Measurements from ENCODE around the gene AFF3. TPM values are rescaled to one million over a fixed set of nuclear protein-coding genes. Genes with fewer than 3 reads are reported as not detected.

Gene AFF3
- polyA plus RNA-seq, 5 donors, result 17.1 to 21.3 (median 19.1) TPM

Other genes starting within 250 kb of the AFF3 start
- gene LONRF2, start 179.9 kb upstream of the AFF3 start, polyA plus RNA-seq (ENCODE audit: insufficient read depth in 1 of 5, insufficient read length in 5 of 5, low replicate concordance in 1 of 5), result 1 to 10 TPM; 2.1 to 4.6 (median 3.4) TPM

Measured in right lung (tissue), 5 donors.